Measurements from ENCODE around the gene RALGPS2.

RALGPS2 gene

GRCh38 chr1:178962853-178963711 lies 238.0 kb downstream of the RALGPS2 start:
- no peak for DNase-seq (ENCODE audit: low read depth)

- no peak for DNase-seq (ENCODE audit: low read depth)
These were observed 239.7 kb downstream of the RALGPS2 start for GRCh38 chr1:178964469-178965330.

GRCh38 chr1:178966312-178966711 lies 241.3 kb downstream of the RALGPS2 start:
- DNase-seq (ENCODE audit: low read depth): no peak

GRCh38 chr1:178969226-178969987 lies 244.4 kb downstream of the RALGPS2 start:
- no peak for DNase-seq (ENCODE audit: low read depth)

- no peak for DNase-seq (ENCODE audit: low read depth)
These were observed 245.1 kb downstream of the RALGPS2 start for GRCh38 chr1:178970184-178970583.

Data from activated T-helper 9 cell treated with anti-CD3 and anti-CD28 coated beads, Interleukin-2, amount 50 U/mL, for 16 hours (primary cell).